GM12878 (cell line): ENCODE data around the gene AKT3. TPM values are rescaled to one million over a fixed set of nuclear protein-coding genes. Genes with fewer than 3 reads are reported as not detected.

Experiments used
- ATAC-seq: fragments of 200-7000 bp; cut with Tn5 transposase; 3 replicates; pipeline ENCODE4 v1.9.1; 2020; ENCODE audit warnings: mild to moderate bottlenecking, moderate library complexity
- BruUV-seq: library from RNA; stranded (reverse); fragments of 400-500 nt; replicated peaks from 2 replicates; lab custom pipeline; 2021; lab: Mats Ljungman, UMichigan
- CTCF ChIA-PET: fragments of 300-600 bp; sonication (Branson Sonifier 250); formaldehyde crosslinking; extraction: SDS; loops from one replicate; lab custom pipeline; 2021; ENCODE audit warnings: inconsistent platforms; lab: Yijun Ruan, JAX
- POLR2A ChIA-PET: fragments of 350-600 bp; formaldehyde crosslinking; extraction: SDS; loops from one replicate; lab custom pipeline; 2021; ENCODE audit warnings: inconsistent platforms; lab: Charles Lee
- RAD21 ChIA-PET: fragments of 300-600 bp; sonication (Branson Sonifier 250); formaldehyde crosslinking; loops from one replicate; lab custom pipeline; 2023; ENCODE audit warnings: antibody characterized with exemption; ENCODE audit not compliant: unreplicated experiment; lab: Charles Lee
- SMC1A ChIA-PET: fragments of 300-600 bp; sonication (Branson Sonifier 250); formaldehyde crosslinking; loops from one replicate; lab custom pipeline; 2023; ENCODE audit not compliant: unreplicated experiment, uncharacterized antibody; lab: Charles Lee
- DNase-seq: peaks from one replicate; pipeline ENCODE4 v3.0.0-alpha.2; 2011; ENCODE audit warnings: low read depth, low spot score
- FAIRE-seq: peaks from 3 replicates; lab custom pipeline; 2011; peaks lifted over from hg19 to GRCh38; lab: Jason Lieb, UNC
- H2AFZ ChIP-seq: 2 replicates; pipeline ENCODE4 v1.6.0; 2011; ENCODE audit warnings: low read depth, low read length, control low read depth; ENCODE audit not compliant: control insufficient read depth
- H3K27ac ChIP-seq: 2 replicates; pipeline ENCODE4 v1.5.1; 2011; ENCODE audit warnings: control low read depth; ENCODE audit not compliant: control insufficient read depth, insufficient read depth
- H3K27me3 ChIP-seq, 2 experiments: replicated peaks in 1 of 2; 2 replicates each; pipeline versions ENCODE4 v1.6.0 to v1.6.1; 2011; ENCODE audit warnings: low read length in 1 of 2; ENCODE audit not compliant: control insufficient read depth in 2 of 2, insufficient read depth in 2 of 2
- H3K36me3 ChIP-seq, 2 experiments: 2 replicates each; pipeline ENCODE4 v1.5.1; 2011; ENCODE audit warnings: low read length in 1 of 2; ENCODE audit not compliant: control insufficient read depth in 2 of 2, insufficient read depth in 2 of 2
- H3K4me1 ChIP-seq: 2 replicates; pipeline ENCODE4 v1.6.1; 2011; ENCODE audit warnings: mild to moderate bottlenecking, low read length, moderate library complexity, mixed read lengths; ENCODE audit not compliant: control insufficient read depth, insufficient read depth
- H3K4me2 ChIP-seq: 2 replicates; pipeline ENCODE4 v1.6.0; 2011; ENCODE audit warnings: control low read depth; ENCODE audit not compliant: control insufficient read depth, insufficient read depth
- H3K4me3 ChIP-seq: fragments of 200-600 bp; sonication (generic); 2 replicates; pipeline ENCODE4 v1.5.1; 2016
- H3K79me2 ChIP-seq: 2 replicates; pipeline ENCODE4 v1.6.0; 2011; ENCODE audit warnings: low read length; ENCODE audit not compliant: control insufficient read depth, insufficient read depth
- H3K9ac ChIP-seq: 2 replicates; pipeline ENCODE4 v1.8.0; 2011; ENCODE audit warnings: low read length, control low read depth, mixed read lengths; ENCODE audit not compliant: control insufficient read depth, insufficient read depth
- H3K9me3 ChIP-seq: replicated peaks from 3 replicates; pipeline ENCODE4 v1.5.1; 2011; ENCODE audit warnings: mild to moderate bottlenecking, low read length; ENCODE audit not compliant: control insufficient read depth, insufficient read depth
- H4K20me1 ChIP-seq: 2 replicates; pipeline ENCODE4 v1.6.0; 2011; ENCODE audit not compliant: control insufficient read depth, insufficient read depth
- BCL11A ChIP-seq: IDR thresholded peaks from 2 replicates; pipeline ENCODE4 v1.6.1; 2011; ENCODE audit warnings: low read depth, low read length
- CBFB ChIP-seq: IDR thresholded peaks from 2 replicates; pipeline ENCODE4 v1.6.1; 2016; ENCODE audit warnings: antibody characterized with exemption, low read depth
- CREM ChIP-seq: IDR thresholded peaks from 2 replicates; pipeline ENCODE4 v1.6.1; 2014; ENCODE audit warnings: antibody characterized with exemption, low read depth
- DPF2 ChIP-seq: fragments of 450-650 bp; IDR thresholded peaks from 2 replicates; pipeline ENCODE4 v1.6.1; 2017; ENCODE audit warnings: mild to moderate bottlenecking
- FOS ChIP-seq: IDR thresholded peaks from 3 replicates; pipeline ENCODE4 v1.6.1; 2011; ENCODE audit warnings: borderline replicate concordance; ENCODE audit not compliant: insufficient read length; ENCODE audit errors: extremely low read depth
- MEF2A ChIP-seq: IDR thresholded peaks from 2 replicates; pipeline ENCODE4 v1.6.1; 2011; ENCODE audit warnings: low read depth, mild to moderate bottlenecking, low read length, moderate library complexity; ENCODE audit not compliant: insufficient read depth
- MTA3 ChIP-seq: IDR thresholded peaks from 2 replicates; pipeline ENCODE4 v1.6.1; 2012; ENCODE audit warnings: low read length, inconsistent platforms, borderline replicate concordance
- POLR2AphosphoS2 ChIP-seq: IDR thresholded peaks from 2 replicates; pipeline ENCODE4 v1.6.1; 2011; ENCODE audit warnings: low read depth, mild to moderate bottlenecking, low read length, improper control_type of control experiment, moderate library complexity
- POLR2AphosphoS5 ChIP-seq: IDR thresholded peaks from 2 replicates; pipeline ENCODE4 v1.6.1; 2011; ENCODE audit warnings: mild to moderate bottlenecking, low read length, inconsistent platforms
- RELA ChIP-seq: fragments of 450-650 bp; IDR thresholded peaks from 2 replicates; pipeline ENCODE4 v1.8.0; 2014; ENCODE audit warnings: borderline replicate concordance; ENCODE audit not compliant: partially characterized antibody
- SMARCA5 ChIP-seq: fragments of 450-650 bp; IDR thresholded peaks from 2 replicates; pipeline ENCODE4 v1.6.1; 2017; ENCODE audit warnings: mild to moderate bottlenecking
- TCF3 ChIP-seq: IDR thresholded peaks from 2 replicates; pipeline ENCODE4 v1.6.1; 2012; ENCODE audit warnings: low read depth, mild to moderate bottlenecking, low read length, borderline replicate concordance; ENCODE audit not compliant: insufficient read depth
- ZNF24 ChIP-seq: fragments of 450-650 bp; IDR thresholded peaks from 2 replicates; pipeline ENCODE4 v1.6.1; 2017; ENCODE audit warnings: antibody characterized with exemption, mild to moderate bottlenecking
- WGBS: methylation state at CpG from one replicate; pipeline ENCODE4 v1.1.6; 2016; ENCODE audit warnings: low lambda C conversion rate; ENCODE audit not compliant: insufficient replicate concordance, insufficient coverage; ENCODE audit errors: missing lambda C conversion rate; 5-methylcytosine and 5-hydroxymethylcytosine counted together
- in situ Hi-C: fragments of 300-500 bp; cut with MboI; formaldehyde crosslinking; loops from 9 replicates; pipeline ENCODE4 v1.14.3; 2018; ENCODE audit warnings: mixed read lengths
- intact Hi-C: fragments of 100-400 bp; cut with micrococcal nuclease; formaldehyde crosslinking; loops from one replicate; pipeline ENCODE4 v1.14.2; 2022; ENCODE audit not compliant: unreplicated experiment
- polyA plus RNA-seq, 11 experiments: library from polyadenylated mRNA; depleted of rRNA in 4 of 11; unstranded in 6 of 11; stranded (reverse) in 5 of 11; fragments of >200 nt; fragmentation: Nextera tagmentation in 4 of 11; fragmentation: Illumina TruSeq in 1 of 11; extraction: Ambion mirVana in 4 of 11; extraction: Trizol in 1 of 11; gene quantifications; 1 replicate in 1 of 11; 2 replicates in 10 of 11; pipeline versions ENCODE4 v1.2.1 to v1.2.3, GENCODE V29; 2011 to 2016; ENCODE audit warnings: inconsistent platforms in 2 of 11, missing spikeins in 2 of 11, low read depth in 1 of 11
- total RNA-seq, 4 experiments: library from RNA; depleted of rRNA in 3 of 4; stranded (reverse); fragments of >200 nt in 3 of 4; fragmentation: Illumina TruSeq in 1 of 4; extraction: Trizol in 1 of 4; gene quantifications; 2 replicates each; pipeline versions ENCODE4 v1.2.1 to v1.2.3, GENCODE V29; 2013 to 2021

AKT3 gene
- total and polyA plus RNA-seq, 10 of the 15 experiments (the other 5 are each of a cell fraction or from before 2014, with no cell fraction given): 0.03 to 0.56 (median 0.19) TPM

- ChIA-PET RAD21 (no interaction called here), POLR2A (no interaction called here), CTCF (interaction anchor here (0.6 kb wide), 1 partner anchor 735 kb away, joined by 3 read pairs; no protein-coding TSS in a partner anchor), SMC1A (no interaction called here)
- peaks cover 0 to 2% of the 10 kb centered on the region in 2 experiments; a peak in 1 of 4 replicates for H3K36me3 ChIP-seq
- no peaks in the 10 kb centered on the region for H3K27me3 ChIP-seq
- no peaks in the 10 kb centered on the region for H3K4me1 ChIP-seq
- no peak overlapping the region for H3K27ac ChIP-seq
- ATAC-seq (no peak), DNase-seq (no peak), FAIRE-seq (no peak)
- no peaks in the 10 kb centered on the region for H4K20me1 ChIP-seq
- no peaks in the 10 kb centered on the region for H3K79me2 ChIP-seq
- TF ChIP-seq CREM (no peak), BCL11A (no peak), DPF2 (no peak), POLR2AphosphoS5 (no peak), RELA (no peak)
- H3K4me2 ChIP-seq: no peak overlapping the region
- H3K4me3 ChIP-seq: no peak overlapping the region
- no peaks in the 10 kb centered on the region; the same call in none of the 3 replicates for H3K9me3 ChIP-seq
- intact Hi-C loops (no loop called here), in situ Hi-C loops (no loop called here)
- no peak overlapping the region for H2AFZ ChIP-seq
- H3K9ac ChIP-seq: no peak overlapping the region
- BruUV-seq: no TSS peak
- whole genome bisulfite sequencing: 93% methylated on average over 4 of the region's 4 CpGs
Observed at GRCh38 chr1:243563732-243564131, 286.3 kb downstream of the AKT3 start.

- H3K27ac ChIP-seq: no peak overlapping the region
- H3K4me2 ChIP-seq: no peak overlapping the region
- DNase-seq (no peak), ATAC-seq (no peak), FAIRE-seq (no peak)
- BruUV-seq: no TSS peak
- H3K79me2 ChIP-seq: no peaks in the 10 kb centered on the region
- no peaks in the 10 kb centered on the region for H3K4me1 ChIP-seq
- SMC1A ChIA-PET: no interaction called here
- no peak overlapping the region for H3K4me3 ChIP-seq
- no peak for TF ChIP-seq MEF2A
- TF ChIP-seq ZNF24: no peak
- TF ChIP-seq SMARCA5: no peak
- TF ChIP-seq CBFB: no peak
- no peak for TF ChIP-seq TCF3
- TF ChIP-seq FOS: no peak
- no peak for TF ChIP-seq POLR2AphosphoS2
- no peak for TF ChIP-seq MTA3
- no peak overlapping the region for H3K9ac ChIP-seq
- H3K36me3 ChIP-seq: peaks cover 0 to 2% of the 10 kb centered on the region in 2 experiments; a peak in 1 of 4 replicates
- RAD21 ChIA-PET: no interaction called here
- POLR2A ChIA-PET: no interaction called here
- no peaks in the 10 kb centered on the region for H4K20me1 ChIP-seq
- in situ Hi-C loops: no loop called here
- CTCF ChIA-PET: no interaction called here
- H3K27me3 ChIP-seq: no peaks in the 10 kb centered on the region
- no peaks in the 10 kb centered on the region; the same call in none of the 3 replicates for H3K9me3 ChIP-seq
- intact Hi-C loops: no loop called here
- no peak overlapping the region for H2AFZ ChIP-seq
- 94% methylated on average over 1 of the region's 1 CpG for WGBS
Observed at GRCh38 chr1:243562473-243562872, 287.6 kb downstream of the AKT3 start.
